GM19240 (cell line): ENCODE data around the gene KAZN.

Experiments used
- DNase-seq: peaks from one replicate; pipeline ENCODE4 v3.0.0; 2011; ENCODE audit warnings: low spot score; ENCODE audit not compliant: insufficient read length

KAZN gene

DNA sequence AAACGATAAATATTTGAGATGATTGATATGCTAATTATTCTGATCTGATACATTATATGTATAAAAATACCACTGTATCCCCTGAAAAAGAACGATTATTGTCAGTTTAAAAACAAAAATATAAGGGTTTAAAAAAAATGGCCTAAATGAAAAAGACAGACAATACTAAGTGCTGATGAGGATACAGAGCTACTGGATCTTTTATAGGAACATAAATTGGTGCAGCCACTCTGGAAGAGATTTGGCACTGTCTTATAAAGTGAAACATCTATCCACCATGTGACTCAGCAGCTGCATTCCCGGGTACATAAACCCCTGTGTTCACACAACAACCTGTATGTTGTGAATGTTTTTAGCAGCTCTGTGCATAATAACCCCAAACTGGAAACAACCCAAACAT, 44.2 kb downstream of the KAZN start:
- DNase-seq: no peak

DNA sequence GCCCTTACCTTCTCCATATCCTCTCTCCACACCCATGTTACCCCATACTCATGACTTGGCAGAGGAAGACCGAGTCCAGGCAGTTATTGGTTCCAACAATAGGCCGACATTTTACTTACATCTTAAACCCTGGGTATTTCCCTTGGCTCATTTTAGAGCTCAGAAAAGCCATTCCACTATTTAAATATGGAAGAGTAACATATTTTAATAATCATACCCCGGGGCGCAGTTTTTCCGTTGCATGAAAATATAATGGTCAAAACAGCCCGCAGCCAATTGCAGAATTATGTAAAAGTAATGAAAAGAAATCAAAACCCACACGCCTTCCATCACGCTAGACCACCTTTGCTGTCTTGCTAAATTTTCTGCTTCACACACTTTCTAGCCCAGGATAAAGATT, 48.5 kb downstream of the KAZN start:
- no peak for DNase-seq

DNA sequence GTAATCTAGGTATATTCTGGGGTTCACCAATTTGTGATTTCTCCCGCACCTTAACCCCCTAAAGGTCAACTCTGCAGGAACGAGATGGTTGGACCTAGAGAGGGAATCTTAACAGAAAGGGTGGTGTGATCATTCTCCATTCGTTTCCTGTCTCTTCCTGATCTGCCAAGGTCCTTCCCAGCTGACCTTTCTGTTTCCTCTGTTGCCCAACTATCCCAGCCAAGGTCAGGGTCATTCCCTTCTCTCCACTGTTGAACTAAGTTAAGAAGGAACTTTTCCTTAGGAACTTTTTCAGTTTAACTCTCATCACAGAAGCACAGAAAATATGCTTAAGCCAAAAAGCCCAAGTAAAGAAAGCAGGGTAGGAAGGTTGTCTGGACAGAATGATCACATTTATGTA, 49.3 kb downstream of the KAZN start:
- no peak for DNase-seq

DNA sequence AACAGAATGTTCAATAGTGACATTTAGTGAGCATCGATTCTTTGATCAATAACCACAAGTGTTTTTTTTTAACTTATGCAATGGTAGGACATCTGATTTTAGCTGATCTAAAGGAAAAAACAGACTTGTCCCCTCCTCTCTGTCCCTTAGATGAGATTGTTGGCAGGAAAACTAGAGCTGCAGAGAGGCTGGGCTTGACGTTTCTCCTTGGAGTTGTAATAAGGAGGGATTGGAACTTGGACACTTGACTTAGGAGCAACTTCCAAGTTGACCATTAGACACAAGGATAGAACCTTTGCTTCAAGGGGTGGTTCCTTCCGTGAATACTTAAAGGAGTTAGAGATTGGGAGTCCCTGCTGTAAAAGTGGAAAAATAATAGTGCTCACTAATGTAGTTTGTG, 49.9 kb downstream of the KAZN start:
- DNase-seq: no peak

DNA sequence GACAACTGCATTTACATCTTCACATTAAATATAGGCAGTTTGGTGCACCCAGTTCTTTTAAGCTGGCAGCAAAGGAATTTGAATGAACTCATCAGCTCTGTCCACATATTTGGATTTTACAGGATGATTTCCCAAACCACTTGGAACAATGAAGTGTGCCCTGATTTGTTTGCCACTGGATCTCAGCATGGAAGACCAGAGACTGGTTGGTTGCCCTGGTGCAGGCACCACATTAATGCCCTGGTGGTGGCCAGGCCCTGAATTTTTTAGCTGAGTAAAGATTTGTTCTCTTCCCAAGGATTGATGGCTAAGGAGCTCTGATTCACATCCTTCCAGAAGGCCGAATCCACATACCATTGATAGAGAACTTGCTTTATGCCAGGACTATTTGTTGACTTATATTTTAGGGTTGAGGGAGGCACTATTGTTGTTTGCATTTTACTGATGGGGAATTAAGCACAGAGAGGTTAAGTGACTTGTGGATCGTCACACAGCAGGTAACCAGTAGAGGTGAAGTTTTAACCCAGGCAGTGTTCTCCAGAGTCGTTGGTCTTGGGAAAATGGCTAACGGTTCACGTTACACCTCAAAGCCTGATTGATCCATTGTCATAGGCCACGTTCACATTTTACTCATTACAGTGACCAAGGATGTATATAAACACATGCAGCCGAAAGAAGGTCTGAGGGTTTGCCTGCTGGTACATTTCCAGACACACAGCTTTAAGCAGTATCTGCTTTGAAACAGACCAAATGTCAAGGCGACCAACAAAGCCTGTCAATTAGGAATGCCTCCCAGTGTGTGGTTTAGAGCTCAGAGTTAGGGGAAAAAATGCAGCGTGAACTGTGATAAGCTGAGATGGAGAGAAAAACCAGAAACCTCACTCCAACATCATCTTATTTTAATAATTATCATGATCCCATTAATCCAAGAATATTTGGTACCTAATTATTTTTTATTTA, 50.7 kb downstream of the KAZN start:
- no peak for DNase-seq

DNA sequence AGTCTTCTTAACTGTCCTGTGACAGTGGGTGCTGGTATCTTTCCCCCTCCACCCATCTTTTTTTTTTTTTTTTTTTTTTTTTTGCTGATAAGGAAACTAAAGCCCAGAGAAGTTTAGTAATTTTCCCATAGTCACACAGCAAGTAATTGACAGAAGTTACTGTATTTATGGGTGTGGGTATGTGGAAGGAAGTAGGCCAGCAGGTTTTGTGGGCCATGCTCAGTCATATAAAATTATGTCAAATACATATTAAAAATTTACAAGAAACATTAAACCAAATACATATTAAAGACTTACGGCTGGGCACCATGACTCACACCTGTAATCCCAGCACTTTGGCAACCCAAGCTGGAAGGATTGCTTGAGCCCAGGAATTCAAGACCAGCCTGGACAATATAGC, 51.5 kb downstream of the KAZN start:
- no peak for DNase-seq

DNA sequence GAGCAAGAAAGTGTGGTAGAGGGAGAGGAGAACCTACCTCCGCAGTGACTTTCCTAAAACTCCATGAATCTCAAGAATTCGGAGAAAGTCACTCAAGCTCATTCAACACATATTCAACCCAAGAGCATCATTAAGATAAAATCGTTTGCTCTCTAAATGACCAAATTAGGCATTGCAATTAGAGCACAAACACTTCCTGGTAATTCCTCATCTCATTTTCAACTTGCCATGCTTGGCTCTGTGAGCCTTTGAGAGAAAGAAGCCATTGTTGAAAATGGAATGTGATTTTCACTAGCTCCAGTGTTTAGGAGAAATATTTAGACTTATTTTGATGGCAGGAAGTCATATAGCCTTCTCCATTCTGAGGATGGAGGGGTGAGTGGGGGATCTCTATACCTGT, 52.5 kb downstream of the KAZN start:
- no peak for DNase-seq

DNA sequence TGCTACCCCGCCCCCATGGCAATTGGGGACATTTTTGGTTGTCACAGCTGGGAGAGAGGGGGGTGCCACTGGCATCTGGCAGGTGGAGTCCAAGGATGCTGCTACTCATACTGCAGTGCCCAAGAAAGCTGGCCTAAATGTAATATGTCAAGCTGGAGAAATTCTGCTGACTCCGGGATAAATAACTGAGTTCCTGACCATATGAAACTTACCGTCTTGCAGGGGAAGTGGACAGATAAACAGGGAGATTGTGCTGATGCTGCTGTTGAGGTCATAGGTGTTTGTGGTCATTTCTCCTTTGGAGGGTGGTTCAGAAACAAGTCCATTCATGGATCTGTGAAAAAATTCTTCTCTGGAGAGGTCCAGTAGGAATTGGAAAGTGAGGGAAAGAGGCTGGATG, 54.4 kb downstream of the KAZN start:
- no peak for DNase-seq

DNA sequence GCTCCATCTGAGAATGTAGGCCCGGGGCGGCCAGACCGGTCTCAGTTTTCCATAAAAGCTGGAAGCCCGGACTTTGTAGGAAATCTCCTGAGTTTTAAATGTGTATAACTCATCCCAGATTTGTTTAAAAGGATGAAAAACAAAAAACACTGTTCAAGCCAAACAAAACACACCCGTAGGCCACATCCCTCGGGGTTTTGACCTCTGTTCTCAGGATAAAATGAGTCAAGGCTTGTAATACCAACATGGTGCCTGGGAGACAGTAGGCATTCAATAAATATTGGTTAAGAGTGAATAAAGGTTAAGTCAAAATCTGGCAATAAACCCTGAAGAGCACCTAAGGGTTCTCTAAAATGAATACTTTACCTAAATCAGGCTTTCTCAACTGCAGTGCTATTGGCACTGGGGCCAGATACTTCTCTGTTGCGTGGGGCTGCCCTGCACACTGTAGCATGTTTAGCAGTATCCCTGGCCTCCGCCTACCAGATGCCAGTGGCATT, 55.0 kb downstream of the KAZN start:
- no peak for DNase-seq

DNA sequence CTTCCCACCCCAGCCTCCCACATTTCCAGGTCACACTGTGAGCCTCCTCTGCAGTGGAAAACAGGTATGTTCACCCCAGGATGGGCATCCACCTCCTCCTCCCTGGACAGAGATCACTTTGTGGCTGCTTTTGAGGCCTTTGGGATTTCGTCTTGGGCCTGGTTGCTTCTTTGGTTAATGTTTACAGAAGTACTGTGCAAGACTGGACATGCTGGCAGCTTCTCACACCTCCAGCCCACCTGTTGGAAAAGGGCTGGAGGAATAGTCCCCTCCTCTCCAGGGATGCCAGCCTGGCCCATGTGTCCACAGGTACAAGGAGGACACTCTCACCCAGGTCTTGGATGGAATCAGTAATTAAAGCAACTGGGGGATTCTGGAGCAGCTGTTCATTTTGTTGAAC, 56.1 kb downstream of the KAZN start:
- DNase-seq: no peak

DNA sequence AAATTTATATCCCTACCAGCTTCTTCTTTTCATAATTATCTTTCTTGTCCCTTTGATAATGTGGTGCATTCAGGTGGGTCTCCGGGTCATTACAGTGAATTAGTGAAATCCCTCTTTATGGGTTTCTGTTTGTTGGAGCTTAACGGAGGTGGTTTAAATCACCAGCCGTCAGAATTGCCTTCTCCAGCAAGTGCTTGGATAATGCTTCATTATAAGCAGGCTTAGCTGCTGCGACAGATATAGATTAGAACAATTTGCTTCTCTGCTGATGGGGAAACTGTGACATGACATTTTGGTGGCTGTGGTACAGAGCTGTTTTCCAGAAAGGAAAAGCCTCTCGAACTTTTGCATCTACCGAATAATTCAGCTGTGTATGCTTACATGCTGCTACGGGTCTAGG, 56.9 kb downstream of the KAZN start:
- DNase-seq: no peak

DNA sequence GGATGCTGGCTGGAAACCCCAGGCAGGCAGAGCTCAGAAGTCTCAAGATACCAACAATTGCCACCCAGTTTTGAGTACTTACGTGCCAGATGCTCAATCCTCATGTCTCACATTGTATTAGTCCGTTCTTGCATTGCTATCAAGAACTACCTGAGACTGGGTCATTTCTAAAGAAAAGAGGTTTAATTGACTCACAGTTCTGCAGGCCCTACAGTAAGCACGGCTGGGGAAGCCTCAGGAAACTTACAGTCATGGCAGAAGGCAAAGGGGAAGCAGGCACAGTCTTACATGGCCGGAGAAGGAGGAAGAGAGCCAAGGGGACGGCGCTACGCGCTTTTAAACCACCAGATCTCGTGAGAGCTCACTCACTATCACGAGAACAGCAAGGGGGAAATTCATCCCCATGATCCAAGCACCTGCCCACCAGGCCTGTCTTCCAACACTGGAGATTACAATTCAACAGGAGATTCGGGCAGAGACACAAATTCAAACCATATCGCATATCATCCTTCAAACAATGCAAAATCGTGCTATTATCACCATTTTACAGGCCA, 58.0 kb downstream of the KAZN start:
- DNase-seq: no peak

DNA sequence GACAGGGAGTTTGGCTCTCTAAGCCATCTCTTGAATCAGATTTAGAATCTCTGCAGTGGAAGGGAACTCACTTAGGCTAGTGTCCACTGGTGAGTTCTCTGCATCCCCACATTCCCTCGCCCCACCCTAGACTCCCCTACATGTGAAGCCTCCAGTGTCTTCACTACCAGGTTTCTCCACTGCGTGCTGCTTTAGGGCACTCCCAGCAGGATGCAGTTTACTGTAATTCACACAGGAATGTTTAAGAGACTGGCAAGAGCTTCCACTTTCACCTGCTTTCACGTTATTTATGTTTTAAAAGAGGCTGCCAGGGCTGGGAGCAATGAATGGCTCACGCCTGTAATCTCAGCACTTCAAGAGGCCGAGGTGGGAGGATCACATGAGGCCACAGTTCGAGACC, 60.2 kb downstream of the KAZN start:
- DNase-seq: no peak

DNA sequence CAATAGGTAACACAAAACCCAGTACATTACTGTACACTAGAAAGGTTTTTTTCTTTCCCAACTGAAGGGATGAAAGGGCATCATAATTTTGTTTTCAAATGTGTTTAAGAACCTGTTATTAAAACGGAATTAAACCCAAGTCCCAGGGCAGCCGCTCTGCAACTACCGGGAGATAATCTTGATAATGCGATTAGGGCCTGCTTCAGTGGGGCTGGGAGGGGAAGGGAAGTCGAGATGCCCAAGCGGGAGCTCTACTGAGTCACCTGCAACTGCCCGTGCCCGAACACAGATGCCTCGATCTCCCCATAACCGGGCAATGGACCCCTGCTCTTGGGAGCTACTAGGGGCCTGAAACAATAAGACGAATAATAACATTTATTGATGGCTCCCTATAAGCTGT, 61.4 kb downstream of the KAZN start:
- DNase-seq: no peak

DNA sequence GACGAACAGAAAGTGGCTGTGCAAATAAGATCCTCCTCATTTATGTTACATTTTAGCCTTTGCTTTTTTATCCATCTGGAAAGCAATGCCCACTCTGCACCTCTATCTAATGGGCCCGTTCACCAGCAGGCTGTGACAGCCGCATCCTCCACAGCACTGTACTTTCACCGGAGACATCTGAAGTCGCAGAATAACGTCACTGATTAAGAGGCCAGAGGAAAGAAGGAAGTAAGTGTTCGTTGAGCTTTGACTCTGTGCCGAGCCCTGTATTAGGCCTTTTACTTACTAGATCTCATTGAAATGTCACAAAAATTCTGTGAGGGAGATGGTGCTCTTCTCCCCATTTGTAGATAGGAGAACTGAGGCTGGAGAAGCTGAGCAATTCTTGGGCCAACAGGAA, 62.3 kb downstream of the KAZN start:
- DNase-seq: no peak

DNA sequence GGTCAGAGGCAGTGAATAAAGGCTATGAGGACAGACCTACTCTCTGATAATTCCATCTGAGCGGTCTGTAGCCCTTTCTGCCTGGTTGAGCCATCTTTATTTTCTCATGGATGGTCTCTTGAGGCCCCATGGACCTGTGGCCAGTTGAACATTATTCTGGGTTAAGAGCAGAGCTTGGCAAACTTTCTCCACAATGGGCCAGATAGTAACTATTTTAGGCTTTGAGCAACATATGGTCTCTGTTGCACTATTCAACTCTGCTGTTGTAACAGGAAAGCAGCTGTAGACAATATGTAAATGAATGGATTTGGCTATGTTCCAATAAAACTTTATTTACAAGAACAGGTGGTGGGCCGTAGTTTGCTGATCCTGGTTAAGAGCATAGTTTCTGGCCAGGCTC, 62.7 kb downstream of the KAZN start:
- no peak for DNase-seq

DNA sequence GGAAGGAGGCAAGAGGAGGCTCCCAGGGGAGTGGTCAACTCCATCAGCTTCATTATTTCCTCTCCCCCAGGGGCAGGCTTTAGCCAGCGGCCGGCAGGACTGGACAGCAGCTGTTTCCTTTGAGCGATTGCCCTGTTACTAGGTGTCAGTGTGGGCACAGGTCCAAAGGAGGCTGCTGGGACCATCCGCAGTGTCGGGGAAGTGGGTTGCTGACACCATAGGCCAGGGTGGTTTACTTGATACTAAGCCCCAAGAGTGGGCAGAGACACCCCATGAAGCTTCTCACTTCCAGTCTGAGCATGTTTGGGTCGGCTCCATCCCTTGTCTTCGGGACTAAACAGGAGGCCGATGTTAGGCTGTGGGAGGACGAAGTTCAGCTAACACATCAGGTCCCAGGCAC, 63.6 kb downstream of the KAZN start:
- no peak for DNase-seq

DNA sequence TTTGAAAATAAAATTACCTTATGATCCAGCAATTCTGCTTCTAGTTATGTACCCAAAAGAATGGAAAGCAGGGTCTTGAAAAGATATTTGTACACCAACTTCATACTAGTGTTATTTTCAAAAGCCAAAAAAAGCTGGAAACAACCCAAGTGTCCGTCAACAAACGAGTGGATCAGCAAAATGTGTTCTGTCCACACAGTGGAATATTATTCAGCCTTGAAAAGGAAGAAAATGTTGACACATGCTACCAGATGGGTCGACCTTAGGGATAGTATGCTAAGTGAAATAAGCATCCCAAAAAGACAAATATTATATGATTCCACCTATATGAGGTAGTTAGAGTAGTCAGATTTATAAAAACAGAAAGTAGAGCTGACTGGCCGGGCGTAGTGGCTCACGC, 65.3 kb downstream of the KAZN start:
- no peak for DNase-seq

DNA sequence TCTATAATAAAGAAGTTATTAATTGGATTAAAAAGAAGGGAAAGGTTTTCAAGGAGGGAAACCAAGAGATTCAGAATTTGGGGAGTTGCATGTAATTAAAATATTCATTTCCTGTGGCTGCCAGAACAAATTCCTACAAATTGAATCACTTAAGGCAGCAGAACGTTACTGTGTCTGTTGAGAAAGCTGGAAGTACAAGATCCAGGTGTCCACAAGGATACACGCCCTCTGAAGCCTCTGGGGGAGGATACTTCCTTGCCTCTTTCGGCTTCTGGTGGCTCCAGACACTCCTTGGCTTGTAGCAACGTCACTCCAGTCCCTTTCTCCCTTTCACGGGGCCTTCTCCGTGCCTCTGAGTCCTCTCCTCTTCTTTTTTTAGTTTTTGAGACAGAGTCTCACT, 67.9 kb downstream of the KAZN start:
- no peak for DNase-seq

DNA sequence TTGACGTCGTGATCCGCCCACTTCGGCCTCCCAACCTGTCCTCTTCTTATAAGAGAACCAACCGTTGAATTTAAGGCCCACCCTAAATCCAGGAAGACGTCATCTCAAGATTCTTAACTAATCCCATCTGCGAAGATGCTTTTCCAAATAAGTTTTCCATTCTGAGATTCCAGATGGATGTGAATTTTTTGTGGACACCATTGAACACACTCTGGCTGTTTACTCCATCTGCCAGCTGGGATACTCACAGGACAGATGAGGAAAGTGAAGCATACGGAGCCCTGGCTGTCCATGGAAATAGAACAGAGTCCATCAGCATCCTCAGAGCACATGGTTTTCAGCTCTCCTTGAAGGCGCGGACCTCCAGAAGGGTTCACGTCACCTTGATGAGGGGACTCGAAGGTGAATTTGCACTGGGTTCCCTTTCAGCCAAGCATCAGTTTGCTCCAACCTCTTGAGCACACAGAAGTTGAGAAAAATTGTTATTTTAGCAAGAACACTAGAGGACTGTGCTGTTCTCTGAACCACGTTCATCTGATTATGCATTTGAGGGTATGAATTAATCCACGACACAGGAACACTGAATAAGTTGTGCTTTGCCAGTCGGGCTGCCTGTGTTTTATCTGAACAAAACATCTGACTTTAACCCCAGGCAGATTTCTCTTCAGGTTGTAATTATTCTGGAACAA, 68.6 kb downstream of the KAZN start:
- no peak for DNase-seq

DNA sequence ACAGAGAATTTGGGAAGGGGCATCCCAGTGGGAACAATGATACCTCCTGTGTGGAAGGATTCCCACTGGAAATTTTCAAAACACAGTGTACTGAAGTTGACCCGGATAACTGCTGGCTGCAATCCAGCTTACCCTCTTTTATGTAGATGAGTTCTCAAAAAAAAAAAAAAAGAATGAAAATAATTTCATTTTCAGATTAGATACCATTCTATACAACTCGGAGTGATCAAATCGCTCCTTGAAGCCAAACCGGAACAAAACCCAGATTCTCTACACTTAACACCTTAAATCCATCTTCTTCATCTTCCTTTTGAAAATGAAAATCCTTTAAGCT, 69.1 kb downstream of the KAZN start:
- DNase-seq: no peak

DNA sequence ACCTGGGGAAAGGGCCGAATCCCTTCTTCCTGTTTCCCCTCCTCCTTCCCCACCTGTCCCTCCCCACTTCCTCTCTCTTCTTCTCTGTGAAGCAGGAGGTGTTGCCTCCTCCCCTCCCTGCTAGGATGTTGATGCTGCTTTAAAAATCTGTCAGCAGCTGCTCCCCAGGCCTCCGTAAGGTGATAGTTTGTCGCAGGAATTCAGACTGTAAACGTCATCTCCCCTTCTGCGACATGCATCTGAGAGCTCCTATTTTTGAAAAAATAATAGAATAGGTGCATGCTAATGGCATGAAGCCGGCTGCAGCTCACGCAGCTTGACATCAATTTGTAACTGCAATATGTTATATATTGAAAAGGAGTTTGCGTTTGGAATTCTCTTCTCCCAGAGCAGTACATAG, 70.1 kb downstream of the KAZN start:
- no peak for DNase-seq

DNA sequence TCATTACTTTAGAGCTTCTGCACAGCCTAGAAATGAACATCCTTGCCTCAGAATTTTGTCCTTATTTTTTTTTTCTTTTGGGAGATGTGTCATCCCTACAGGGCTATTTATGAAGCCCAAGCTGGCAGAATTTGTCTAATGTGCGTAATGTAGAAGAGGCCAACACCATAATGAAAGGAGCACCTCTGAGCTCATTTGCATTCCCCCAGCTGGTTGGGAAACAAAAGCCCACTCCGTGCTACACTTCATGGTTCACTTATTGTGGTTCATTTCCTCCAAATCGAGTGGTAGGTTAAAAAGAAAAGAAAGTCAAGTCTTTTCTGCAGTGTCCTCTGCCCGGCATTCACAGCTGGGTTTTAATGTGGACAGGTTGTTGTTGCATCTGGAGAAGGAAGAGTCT, 73.5 kb downstream of the KAZN start:
- no peak for DNase-seq
